BJ (cell line): ENCODE measurements around the gene CCDC137. TPM values are rescaled to one million over a fixed set of nuclear protein-coding genes. Genes with fewer than 3 reads are reported as not detected.

Experiments
- CTCF ChIA-PET: fragments of 350-600 bp; formaldehyde crosslinking; extraction: SDS; loops from one replicate; lab custom pipeline; 2021; ENCODE audit warnings: antibody characterized with exemption, inconsistent platforms; lab: Yijun Ruan, JAX
- POLR2A ChIA-PET: fragments of 300-600 bp; sonication (Branson Sonifier 250); formaldehyde crosslinking; extraction: SDS; loops from one replicate; lab custom pipeline; 2021; ENCODE audit warnings: antibody characterized with exemption; lab: Charles Lee
- DNase-seq: peaks from one replicate; pipeline ENCODE4 v3.0.0-alpha.2; 2011; ENCODE audit warnings: low read depth
- H3K27me3 ChIP-seq: 2 replicates; pipeline ENCODE4 v1.6.0; 2011; ENCODE audit warnings: low read length; ENCODE audit not compliant: control insufficient read depth, insufficient read depth
- H3K36me3 ChIP-seq: 2 replicates; pipeline ENCODE4 v1.5.1; 2011; ENCODE audit warnings: low read length; ENCODE audit not compliant: control insufficient read depth, insufficient read depth
- H3K4me3 ChIP-seq: 2 replicates; pipeline ENCODE4 v1.5.1; 2011; ENCODE audit warnings: low read depth, mild to moderate bottlenecking, control low read depth, low read length
- CTCF ChIP-seq: IDR thresholded peaks from 2 replicates; pipeline ENCODE4 v1.5.1; 2011; ENCODE audit warnings: low read depth, mild to moderate bottlenecking, control low read depth, inconsistent platforms, low read length, moderate library complexity; ENCODE audit not compliant: insufficient read depth
- polyA plus RNA-seq: library from polyadenylated mRNA; depleted of rRNA; stranded (reverse); fragments of >200 nt; gene quantifications from 2 replicates; pipeline ENCODE4 v1.2.3, GENCODE V29; 2011; rRNA removed
- small RNA-seq: library from RNA; depleted of rRNA; stranded (forward); fragments of <200 nt; gene quantifications from one replicate; pipeline ENCODE3, GENCODE V24; 2012; ENCODE audit warnings: low replicate concordance, low read depth; ENCODE audit not compliant: insufficient read length

Gene CCDC137
- polyA plus RNA-seq, 1 experiment = 10.9 TPM

- H3K4me3 ChIP-seq = no peak overlapping the region
- ChIA-PET POLR2A (no interaction called here), CTCF (interaction anchor here (0.6 kb wide), 1 partner anchor 85 kb away, joined by 3 read pairs; no protein-coding TSS in a partner anchor)
- TF ChIP-seq CTCF = no peak
- H3K27me3 ChIP-seq = no peaks in the 10 kb centered on the region
- no peak for DNase-seq
- peaks cover 1% of the 10 kb centered on the region; the same call in 1 of the 2 replicates for H3K36me3 ChIP-seq
Observed at GRCh38 chr17:81720267-81721071, 53.9 kb downstream of the CCDC137 start.

GRCh38 chr17:81722184-81723120 is 55.9 kb downstream of the CCDC137 start:
- no peaks in the 10 kb centered on the region for H3K27me3 ChIP-seq
- no peak for TF ChIP-seq CTCF
- ChIA-PET POLR2A (interaction anchor here (0.5 to 0.7 kb wide), 2 partner anchors 155 to 275 kb away, joined by 3 read pairs; no protein-coding TSS in a partner anchor), CTCF (interaction anchor here (0.6 kb wide), 1 partner anchor 185 kb away, joined by 3 read pairs; no protein-coding TSS in a partner anchor)
- DNase-seq = no peak
- no peak overlapping the region for H3K4me3 ChIP-seq
- H3K36me3 ChIP-seq = peaks cover 1% of the 10 kb centered on the region; the same call in 1 of the 2 replicates

Small RNA genes lying within 50 kb of the gene (small RNA-seq; reads per million reads assigned to genes)
- not detected for gene MIR6786

Other genes with a start within 250 kb of the CCDC137 start
- 2,988 and 3,774 TPM in 2 replicates for gene ACTG1, start 153.9 kb upstream of the CCDC137 start, polyA plus RNA-seq
- 1.1 and 1.3 TPM in 2 replicates for gene FSCN2, start 138.4 kb upstream of the CCDC137 start, polyA plus RNA-seq
- gene FAAP100, start 114.4 kb upstream of the CCDC137 start, polyA plus RNA-seq = 7.5 and 11.2 TPM in 2 replicates
- gene NPLOC4, start 29.6 kb upstream of the CCDC137 start, polyA plus RNA-seq = 84.9 and 108 TPM in 2 replicates
- 1.6 and 3.0 TPM in 2 replicates for gene TSPAN10, start 29.5 kb upstream of the CCDC137 start, polyA plus RNA-seq
- 0.36 and 0.37 TPM in 2 replicates for gene PDE6G, start 10.2 kb upstream of the CCDC137 start, polyA plus RNA-seq
- gene OXLD1, start 132 bp upstream of the CCDC137 start, polyA plus RNA-seq = 18.4 and 29.6 TPM in 2 replicates
- 48.8 and 70.8 TPM in 2 replicates for gene ARL16, start 17.1 kb downstream of the CCDC137 start, polyA plus RNA-seq
- gene HGS, start 17.3 kb downstream of the CCDC137 start, polyA plus RNA-seq = 67.2 and 110 TPM in 2 replicates
- 56.2 and 63.0 TPM in 2 replicates for gene MRPL12, start 36.6 kb downstream of the CCDC137 start, polyA plus RNA-seq
- 4.9 and 8.4 TPM in 2 replicates for gene SLC25A10, start 45.5 kb downstream of the CCDC137 start, polyA plus RNA-seq
- not detected in 2 replicates for gene GCGR, start 137.4 kb downstream of the CCDC137 start, polyA plus RNA-seq
- 64.9 and 89.8 TPM in 2 replicates for gene MCRIP1, start 166.6 kb downstream of the CCDC137 start, polyA plus RNA-seq
- gene PPP1R27, start 168.3 kb downstream of the CCDC137 start, polyA plus RNA-seq = 0.10 TPM in 1 of 2 replicates, not detected in the other
- 122 and 175 TPM in 2 replicates for gene P4HB, start 193.8 kb downstream of the CCDC137 start, polyA plus RNA-seq
- gene ARHGDIA, start 204.6 kb downstream of the CCDC137 start, polyA plus RNA-seq = 74.8 and 163 TPM in 2 replicates
- gene ALYREF, start 224.8 kb downstream of the CCDC137 start, polyA plus RNA-seq = 74.8 and 83.4 TPM in 2 replicates
- 227 and 290 TPM in 2 replicates for gene ANAPC11, start 225.0 kb downstream of the CCDC137 start, polyA plus RNA-seq
- gene NPB, start 235.5 kb downstream of the CCDC137 start, polyA plus RNA-seq = 0.21 and 0.38 TPM in 2 replicates
- gene PCYT2, start 244.7 kb downstream of the CCDC137 start, polyA plus RNA-seq = 24.5 and 44.2 TPM in 2 replicates